Activated CD8-positive, alpha-beta memory T cell treated with anti-CD3 and anti-CD28 coated beads, Interleukin-2, amount 50 U/mL, for 4 hours (primary cell): ENCODE data around the gene FGF2.

Source experiments
- DNase-seq: peaks from one replicate; pipeline ENCODE4 v3.0.0-alpha.2; 2020

Gene FGF2

GRCh38 chr4:122896270-122896669 is 69.6 kb downstream of the FGF2 start:
- DNase-seq: no peak

DNA sequence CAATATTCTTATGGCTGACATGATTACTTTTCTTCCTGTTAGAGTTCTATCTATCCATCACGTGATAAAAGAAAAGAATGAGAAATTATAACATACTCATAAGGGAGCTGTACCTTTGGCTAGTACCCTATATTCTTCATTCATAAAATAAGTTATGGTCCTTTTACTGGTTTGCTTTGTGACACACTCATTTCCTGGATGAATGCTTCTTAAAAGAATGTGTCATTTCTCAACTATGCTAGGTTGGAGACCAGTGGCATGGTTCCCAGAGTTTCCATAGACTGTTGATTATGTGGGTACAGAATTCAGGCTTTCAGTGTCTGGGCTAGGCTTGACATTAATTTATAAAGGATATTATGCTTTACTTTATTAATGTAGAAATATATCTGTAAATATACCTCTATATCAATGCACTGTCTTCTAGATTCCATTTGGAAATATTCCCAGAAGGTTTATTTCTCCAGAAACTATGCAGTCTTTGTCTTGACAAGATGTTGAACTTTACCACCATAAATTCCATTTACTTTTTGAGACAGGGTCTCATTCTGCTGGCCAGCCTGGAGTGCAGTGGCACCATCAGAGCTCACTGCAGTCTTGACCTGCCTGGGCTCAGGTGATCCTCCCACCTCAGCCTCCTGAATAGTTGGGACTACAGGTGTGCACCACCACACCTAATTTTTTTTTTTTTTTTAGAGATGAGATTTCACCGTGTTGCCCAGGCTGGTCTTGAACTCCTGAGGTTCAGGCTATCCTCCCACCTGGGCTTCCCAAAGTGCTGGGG is 71.9 kb downstream of the FGF2 start:
- DNase-seq: no peak

- no peak for DNase-seq
Measured at GRCh38 chr4:122899682-122900081, 73.1 kb downstream of the FGF2 start.

DNA sequence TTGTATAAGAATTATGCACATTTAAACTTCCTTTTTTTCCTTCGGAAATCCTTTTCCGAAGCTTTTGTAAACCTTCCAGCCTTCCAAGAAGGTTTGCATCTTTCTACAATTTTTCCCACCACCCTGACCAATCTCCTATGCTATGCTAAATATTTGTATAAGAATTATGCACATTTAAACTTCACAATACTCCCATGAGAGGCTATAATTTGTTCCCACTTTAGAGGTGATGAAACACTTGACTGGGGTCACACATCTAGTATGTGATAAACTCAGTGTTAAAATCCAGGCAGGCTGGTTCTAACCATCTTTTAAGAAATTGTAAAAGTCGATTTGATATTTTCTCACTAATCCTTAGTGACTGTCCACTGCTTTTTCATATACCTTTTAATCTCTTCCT is 73.7 kb downstream of the FGF2 start:
- no peak for DNase-seq

GRCh38 chr4:122901247-122902010 is 74.8 kb downstream of the FGF2 start:
- no peak for DNase-seq

DNA sequence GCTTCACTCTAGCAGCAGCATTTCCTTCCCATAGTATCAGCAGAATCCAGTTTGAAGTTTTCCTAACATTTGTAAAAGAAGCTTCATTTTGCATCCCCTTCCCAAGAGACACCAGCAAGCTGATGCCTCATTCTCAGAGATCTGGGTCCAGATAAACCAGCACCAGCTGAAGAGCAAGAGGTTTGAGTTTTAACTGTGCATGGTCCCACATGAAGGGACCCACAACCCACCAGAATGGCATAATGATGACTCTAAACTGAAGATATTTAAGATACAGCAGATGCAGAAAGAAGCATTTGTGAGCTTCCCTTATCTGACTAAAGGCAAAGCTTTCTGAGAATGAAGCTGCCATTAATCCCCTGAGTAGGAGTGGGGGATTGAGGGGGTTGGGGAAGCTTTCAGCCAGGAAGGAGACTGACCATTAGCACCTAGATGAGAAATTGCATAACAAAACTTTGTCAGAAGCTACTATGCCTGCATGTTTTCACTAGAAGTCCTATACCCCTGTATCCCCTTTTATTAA is 77.2 kb downstream of the FGF2 start:
- no peak for DNase-seq

DNA sequence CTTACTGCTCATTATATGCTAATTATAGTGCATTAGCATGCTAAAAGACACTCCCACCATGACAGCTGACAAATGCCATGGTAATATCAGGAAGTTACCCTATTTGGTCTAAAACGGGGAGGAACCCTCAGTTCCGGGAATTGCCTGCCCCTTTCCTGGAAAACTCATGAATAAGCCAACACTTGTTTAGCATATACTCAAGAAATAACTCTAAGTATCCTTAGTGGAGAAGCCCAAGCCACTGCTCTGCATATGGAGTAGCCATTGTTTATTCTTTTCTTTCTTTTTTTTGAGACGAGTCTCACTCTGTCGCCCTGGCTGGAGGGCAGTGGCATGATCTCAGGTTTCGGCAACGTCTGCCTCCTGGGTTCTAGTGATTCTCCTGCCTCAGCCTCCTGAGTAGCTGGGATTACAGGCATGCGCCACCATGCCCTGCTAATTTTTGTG is 80.3 kb downstream of the FGF2 start:
- no peak for DNase-seq

DNA sequence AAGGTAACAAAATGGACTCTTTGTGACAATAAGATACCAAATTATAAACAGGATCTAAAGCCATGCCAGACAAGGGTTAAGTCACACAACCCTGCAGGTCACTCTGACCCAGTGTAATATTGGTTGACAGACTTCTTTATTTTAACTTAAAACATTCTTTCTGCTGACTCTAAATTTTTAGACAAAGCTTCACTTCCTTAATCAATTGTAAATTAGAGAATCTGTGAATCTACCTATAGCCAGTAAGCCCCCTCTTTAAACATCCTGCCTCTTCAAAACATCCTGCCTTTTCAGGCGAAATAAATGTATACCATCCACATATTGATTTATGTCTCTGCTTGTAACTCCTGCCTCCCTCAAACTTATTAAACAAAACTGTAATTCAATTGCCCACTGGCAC is 81.6 kb downstream of the FGF2 start:
- no peak for DNase-seq

GRCh38 chr4:122909683-122910082 is 83.1 kb downstream of the FGF2 start:
- DNase-seq: no peak

DNA sequence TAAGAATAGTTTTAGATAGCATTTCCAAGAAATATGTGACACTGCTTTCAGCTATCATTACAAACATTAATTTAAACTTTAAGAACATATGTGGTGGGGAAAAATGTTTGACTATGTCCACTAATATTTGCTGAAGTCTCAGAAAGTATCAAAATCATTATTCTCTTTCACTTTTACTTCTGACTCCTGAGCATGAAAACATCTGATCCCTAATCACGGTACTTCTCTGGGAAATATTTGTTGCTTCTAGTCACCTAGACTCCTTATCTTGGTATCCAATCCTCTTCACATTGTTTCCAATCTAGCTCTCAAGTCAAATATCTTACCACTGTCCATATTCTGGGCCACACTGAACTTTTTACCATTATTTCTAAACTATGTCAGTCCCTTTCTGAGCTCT is 85.0 kb downstream of the FGF2 start:
- no peak for DNase-seq

- no peak for DNase-seq
Measured at GRCh38 chr4:122912810-122913575, 86.4 kb downstream of the FGF2 start.

DNA sequence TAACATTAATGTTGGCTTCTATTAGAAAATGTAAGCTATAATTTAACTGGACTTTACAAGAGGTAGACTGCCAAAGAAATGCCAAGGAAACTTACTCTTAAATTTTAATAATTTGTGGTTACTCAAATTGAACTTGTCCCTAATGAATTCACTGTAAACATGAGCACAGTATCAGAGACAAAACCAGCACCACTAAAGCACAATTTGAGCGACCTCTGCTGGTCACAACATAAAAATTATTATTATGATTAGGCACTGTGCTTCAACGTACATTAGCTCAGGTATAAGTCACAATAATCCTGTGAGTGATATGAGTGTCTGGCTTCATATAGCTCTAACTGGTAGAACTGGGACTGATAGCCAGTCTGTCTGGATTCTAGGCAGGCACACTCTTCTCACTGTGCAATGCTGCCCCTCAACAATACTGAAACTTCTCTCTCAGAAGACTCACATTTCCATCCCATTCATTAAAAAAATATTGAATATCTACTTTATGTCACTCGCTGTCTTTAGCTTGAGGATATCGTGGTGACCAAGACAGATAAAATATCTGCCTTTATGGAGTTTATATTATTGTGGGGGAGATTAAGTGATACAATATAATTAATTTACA is 87.8 kb downstream of the FGF2 start:
- DNase-seq: no peak

DNA sequence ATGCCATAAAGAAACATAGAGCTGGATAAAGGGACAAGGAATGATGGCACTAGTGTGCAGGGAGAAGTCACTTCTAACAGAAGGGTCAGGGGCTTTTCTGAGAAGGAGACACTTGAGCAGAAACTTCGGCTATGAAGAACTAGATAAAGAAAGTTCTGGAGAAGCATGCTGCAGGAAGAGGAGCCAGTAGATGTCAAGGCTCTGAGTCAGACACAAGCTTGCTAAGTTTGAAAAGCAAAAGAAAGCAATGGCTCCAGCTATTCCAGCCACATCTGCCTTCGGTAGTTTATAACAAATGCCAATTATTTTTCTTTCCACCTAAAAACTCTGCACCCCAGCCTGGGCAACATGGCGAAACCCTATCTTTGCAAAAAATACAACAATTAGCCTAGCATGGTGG is 88.3 kb downstream of the FGF2 start:
- no peak for DNase-seq

GRCh38 chr4:122917731-122918130 is 91.1 kb downstream of the FGF2 start:
- no peak for DNase-seq

DNA sequence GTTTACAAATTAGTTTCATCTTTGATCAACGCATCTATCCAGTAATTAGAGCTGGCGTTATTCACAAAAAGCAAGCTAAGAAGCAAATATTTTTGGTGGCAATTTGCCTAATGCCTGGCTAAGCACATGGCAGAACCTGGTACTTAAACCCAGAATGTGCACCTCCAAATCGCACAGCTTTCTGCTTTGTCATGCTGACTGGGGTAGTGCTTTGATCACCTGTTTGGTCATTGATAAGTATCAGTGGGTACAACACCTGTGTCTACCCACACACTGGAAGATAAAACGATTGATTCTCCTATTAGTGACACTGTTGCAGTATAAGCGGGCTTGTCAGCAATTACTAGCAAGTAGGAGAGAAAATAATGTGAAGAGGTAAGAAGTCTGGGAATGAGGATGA is 93.8 kb downstream of the FGF2 start:
- DNase-seq: no peak

GRCh38 chr4:122921300-122921699 is 94.7 kb downstream of the FGF2 start:
- DNase-seq: no peak

- DNase-seq: peak; percentile 21
Measured at GRCh38 chr4:122921971-122922876, 95.6 kb downstream of the FGF2 start, which contains the start of gene NUDT6. NUDT6 (minus strand) TSS chr4:122922597; CDS start chr4:122922572, 25 bp downstream.

GRCh38 chr4:122922877-122923511 is 96.4 kb downstream of the FGF2 start:
- DNase-seq: peak; percentile 85

GRCh38 chr4:122928930-122929329 is 102.3 kb downstream of the FGF2 start:
- no peak for DNase-seq

- no peak for DNase-seq
Measured at GRCh38 chr4:122930862-122931261, 104.2 kb downstream of the FGF2 start.

- no peak for DNase-seq
Measured at GRCh38 chr4:122932763-122933162, 106.1 kb downstream of the FGF2 start.
